ENCODE data around the gene PIK3CA.
"Not testable (repeated sequence)": the region's sequence is repeated elsewhere in the genome, so short reads cannot be mapped to it uniquely, and the experiment has no call there.

The PIK3CA gene

DNA sequence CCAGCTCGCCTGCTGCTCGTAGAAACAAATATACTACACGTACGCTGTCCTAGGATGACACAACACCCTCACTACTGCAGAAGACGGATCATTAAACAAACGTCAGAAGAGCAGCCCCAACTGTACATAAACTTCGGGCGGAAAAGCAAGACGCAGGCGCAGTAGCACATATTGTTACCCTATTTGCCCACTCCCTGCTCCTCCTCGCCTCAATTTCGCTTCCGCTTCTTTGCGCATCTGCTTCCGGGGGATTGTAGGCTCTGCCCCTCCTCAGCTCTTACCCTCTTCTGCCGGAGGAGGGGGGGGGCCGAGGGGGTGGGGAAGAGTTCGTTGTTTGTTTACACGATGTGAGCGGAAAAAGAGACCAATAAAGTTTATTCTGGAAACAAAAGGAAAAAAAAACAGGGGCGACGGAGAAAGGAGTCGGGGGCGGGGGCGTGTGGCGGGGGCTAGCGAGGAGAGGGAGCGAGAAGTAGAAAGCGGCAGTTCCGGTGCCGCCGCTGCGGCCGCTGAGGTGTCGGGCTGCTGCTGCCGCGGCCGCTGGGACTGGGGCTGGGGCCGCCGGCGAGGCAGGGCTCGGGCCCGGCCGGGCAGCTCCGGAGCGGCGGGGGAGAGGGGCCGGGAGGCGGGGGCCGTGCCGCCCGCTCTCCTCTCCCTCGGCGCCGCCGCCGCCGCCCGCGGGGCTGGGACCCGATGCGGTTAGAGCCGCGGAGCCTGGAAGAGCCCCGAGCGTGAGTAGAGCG is at the start of gene PIK3CA:
Gene PIK3CA, plus strand, starts transcription at position 485 of the 743 bp plus-strand sequence. CDS start 50,469 bp downstream, outside the sequence.
- DNase-seq (ENCODE audit: extremely low read depth, low read depth) = peak; percentile 96
- TF ChIP-seq, protein P1, sequence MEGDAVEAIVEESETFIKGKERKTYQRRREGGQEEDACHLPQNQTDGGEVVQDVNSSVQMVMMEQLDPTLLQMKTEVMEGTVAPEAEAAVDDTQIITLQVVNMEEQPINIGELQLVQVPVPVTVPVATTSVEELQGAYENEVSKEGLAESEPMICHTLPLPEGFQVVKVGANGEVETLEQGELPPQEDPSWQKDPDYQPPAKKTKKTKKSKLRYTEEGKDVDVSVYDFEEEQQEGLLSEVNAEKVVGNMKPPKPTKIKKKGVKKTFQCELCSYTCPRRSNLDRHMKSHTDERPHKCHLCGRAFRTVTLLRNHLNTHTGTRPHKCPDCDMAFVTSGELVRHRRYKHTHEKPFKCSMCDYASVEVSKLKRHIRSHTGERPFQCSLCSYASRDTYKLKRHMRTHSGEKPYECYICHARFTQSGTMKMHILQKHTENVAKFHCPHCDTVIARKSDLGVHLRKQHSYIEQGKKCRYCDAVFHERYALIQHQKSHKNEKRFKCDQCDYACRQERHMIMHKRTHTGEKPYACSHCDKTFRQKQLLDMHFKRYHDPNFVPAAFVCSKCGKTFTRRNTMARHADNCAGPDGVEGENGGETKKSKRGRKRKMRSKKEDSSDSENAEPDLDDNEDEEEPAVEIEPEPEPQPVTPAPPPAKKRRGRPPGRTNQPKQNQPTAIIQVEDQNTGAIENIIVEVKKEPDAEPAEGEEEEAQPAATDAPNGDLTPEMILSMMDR (IDR thresholded peaks at IDR 0.05; ENCODE audit: low read depth, low read length) = no peak

- TF ChIP-seq, protein P1 (IDR thresholded peaks at IDR 0.05; ENCODE audit: low read depth, low read length) = peak; percentile 4; the same call in 1 of the 2 replicates
- no peak for DNase-seq (ENCODE audit: extremely low read depth, low read depth)
Measured at GRCh38 chr3:179098388-179099077, 49.6 kb upstream of the PIK3CA start.

DNA sequence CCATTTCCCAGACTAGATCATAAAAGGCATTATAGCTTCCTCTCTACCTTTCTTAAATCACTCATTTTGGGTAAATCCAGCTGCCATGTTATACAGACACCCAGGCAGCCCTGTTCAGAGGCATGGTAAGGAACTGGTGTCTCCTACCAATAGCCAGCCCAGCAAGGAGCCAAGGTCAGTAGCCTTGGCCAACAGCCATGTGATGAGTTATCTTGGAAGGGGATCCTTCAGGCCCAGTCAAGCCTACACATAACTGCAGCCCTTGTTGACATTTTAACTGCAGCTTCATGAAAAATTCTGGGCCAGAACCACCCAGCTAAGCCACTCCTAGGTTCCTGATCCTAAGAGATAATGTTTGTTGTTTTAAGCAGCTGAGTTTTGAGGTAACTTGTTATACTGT is 47.5 kb upstream of the PIK3CA start:
- TF ChIP-seq, protein P1 (IDR thresholded peaks at IDR 0.05; ENCODE audit: low read depth, low read length) = no peak
- no peak for DNase-seq (ENCODE audit: extremely low read depth, low read depth)

- TF ChIP-seq, protein P1 (IDR thresholded peaks at IDR 0.05; ENCODE audit: low read depth, low read length) = no peak
- DNase-seq (ENCODE audit: extremely low read depth, low read depth) = no peak
Measured at GRCh38 chr3:179105881-179106280, 42.3 kb upstream of the PIK3CA start.

- TF ChIP-seq, protein P1 (IDR thresholded peaks at IDR 0.05; ENCODE audit: low read depth, low read length) = no peak
- no peak for DNase-seq (ENCODE audit: extremely low read depth, low read depth)
Measured at GRCh38 chr3:179107617-179108016, 40.5 kb upstream of the PIK3CA start.

GRCh38 chr3:179108086-179108485 is 40.1 kb upstream of the PIK3CA start:
- TF ChIP-seq, protein P1 (IDR thresholded peaks at IDR 0.05; ENCODE audit: low read depth, low read length) = no peak
- no peak for DNase-seq (ENCODE audit: extremely low read depth, low read depth)

DNA sequence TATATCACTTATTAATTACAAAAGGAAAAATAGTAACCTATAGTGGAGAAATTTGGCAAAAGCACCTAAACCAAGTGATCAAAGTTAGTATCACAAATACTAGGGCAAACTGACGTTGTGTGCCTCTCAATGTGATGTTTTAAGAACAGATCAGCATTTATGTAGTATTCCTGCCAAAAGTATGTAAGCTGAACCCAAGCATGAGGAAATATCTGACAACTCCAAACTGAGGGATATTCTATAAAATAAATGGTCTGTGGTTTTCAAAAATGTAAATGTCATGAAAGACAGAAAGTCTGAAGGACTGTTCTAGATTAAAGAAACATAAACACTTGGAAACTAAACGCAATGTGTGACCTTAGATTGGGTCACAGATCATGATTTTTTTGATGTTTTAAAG is 34.3 kb upstream of the PIK3CA start:
- DNase-seq (ENCODE audit: extremely low read depth, low read depth) = no peak

DNA sequence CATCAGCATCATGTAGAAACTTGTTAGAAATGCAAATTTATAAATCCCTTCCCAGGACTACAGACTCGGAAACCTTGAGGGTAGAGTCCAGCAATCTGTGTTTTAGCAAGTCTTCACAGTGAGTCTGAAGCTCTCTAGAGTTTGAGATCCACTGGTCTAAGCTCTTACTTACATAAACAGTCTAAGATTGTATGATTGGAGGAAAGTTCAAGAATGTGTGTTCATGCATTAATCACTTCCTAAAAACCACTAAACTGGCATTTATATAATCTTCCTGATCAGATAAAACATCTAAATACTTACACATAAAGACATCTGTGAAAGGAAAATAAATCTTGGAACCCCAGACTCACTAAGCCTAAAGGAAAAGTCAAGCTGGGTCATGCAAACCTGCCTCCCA is 32.7 kb upstream of the PIK3CA start:
- DNase-seq (ENCODE audit: extremely low read depth, low read depth) = not testable (repeated sequence)

More for the DNA sequence above, 34.3 kb upstream of the PIK3CA start:
- TF ChIP-seq, protein P1 (IDR thresholded peaks at IDR 0.05; ENCODE audit: low read depth, low read length) = no peak

All from AG09319 (cell line).